ENCODE measurements around the gene ADAMTS7. TPM values are rescaled to one million over a fixed set of nuclear protein-coding genes. Genes with fewer than 3 reads are reported as not detected.
"Not testable (repeated sequence)": the region's sequence is repeated elsewhere in the genome, so short reads cannot be mapped to it uniquely, and the experiment has no call there.

ADAMTS7 gene
- total RNA-seq, 3 donors from 2014 or later, result 1.3 to 7.4 (median 6.2) TPM

GRCh38 chr15:78767331-78767951 is 43.8 kb downstream of the ADAMTS7 start:
- Histone ChIP-seq H3K4me3 (no peak overlapping the region), H3K4me1 (no peaks in the 10 kb centered on the region), H3K9me3 (no peaks in the 10 kb centered on the region), H3K27ac (no peak overlapping the region), H3K36me3 (no peaks in the 10 kb centered on the region), H3K27me3 (no peaks in the 10 kb centered on the region)
- no peak for DNase-seq (ENCODE audit: low spot score in 2 of 2)
- intact Hi-C loops (cut with DNase I; ENCODE audit: low total_unique reads), result no loop called here
- TF ChIP-seq POLR2A (IDR thresholded peaks at IDR 0.05) (no peak), POLR2AphosphoS5 (IDR thresholded peaks at IDR 0.05) (no peak), CTCF (IDR thresholded peaks at IDR 0.05) (no peak)

- DNase-seq (ENCODE audit: low spot score in 2 of 2); H3K9me3 ChIP-seq; H3K4me3 ChIP-seq; intact Hi-C loops (cut with DNase I; ENCODE audit: low total_unique reads); H3K4me1 ChIP-seq; H3K27me3 ChIP-seq; H3K36me3 ChIP-seq; H3K27ac ChIP-seq: not testable (repeated sequence)
Measured at GRCh38 chr15:78766641-78767071, 44.6 kb downstream of the ADAMTS7 start.

- no peak for DNase-seq (ENCODE audit: low spot score in 2 of 2)
- no peak overlapping the region for H3K4me3 ChIP-seq
- intact Hi-C loops (cut with DNase I; ENCODE audit: low total_unique reads), result no loop called here
- TF ChIP-seq POLR2AphosphoS5 (IDR thresholded peaks at IDR 0.05) (no peak), POLR2A (IDR thresholded peaks at IDR 0.05) (no peak), CTCF (IDR thresholded peaks at IDR 0.05) (no peak)
- no peaks in the 10 kb centered on the region for H3K36me3 ChIP-seq
- H3K27me3 ChIP-seq, result no peaks in the 10 kb centered on the region
- no peaks in the 10 kb centered on the region for H3K4me1 ChIP-seq
- no peak overlapping the region for H3K27ac ChIP-seq
- no peaks in the 10 kb centered on the region for H3K9me3 ChIP-seq
Measured at GRCh38 chr15:78766041-78766440, 45.2 kb downstream of the ADAMTS7 start.

- DNase-seq (ENCODE audit: low spot score in 2 of 2), result not testable (repeated sequence)
Measured at GRCh38 chr15:78765154-78765860, 46.0 kb downstream of the ADAMTS7 start.

GRCh38 chr15:78764340-78765153 is 46.7 kb downstream of the ADAMTS7 start:
- DNase-seq (ENCODE audit: low spot score in 2 of 2); H3K4me1 ChIP-seq: not testable (repeated sequence)

More at GRCh38 chr15:78765154-78765860, 46.0 kb downstream of the ADAMTS7 start:
- intact Hi-C loops (cut with DNase I; ENCODE audit: low total_unique reads); H3K27ac ChIP-seq; H3K36me3 ChIP-seq; H3K4me3 ChIP-seq; H3K9me3 ChIP-seq; H3K4me1 ChIP-seq; H3K27me3 ChIP-seq: not testable (repeated sequence)

GRCh38 chr15:78763796-78764241 is 47.4 kb downstream of the ADAMTS7 start:
- TF ChIP-seq CTCF (IDR thresholded peaks at IDR 0.05), result no peak
- Histone ChIP-seq H3K27ac (no peak overlapping the region), H3K27me3 (no peaks in the 10 kb centered on the region), H3K36me3 (no peaks in the 10 kb centered on the region), H3K4me1 (no peaks in the 10 kb centered on the region), H3K4me3 (no peak overlapping the region), H3K9me3 (no peaks in the 10 kb centered on the region)
- DNase-seq (ENCODE audit: low spot score in 2 of 2), result no peak
- intact Hi-C loops (cut with DNase I; ENCODE audit: low total_unique reads), result no loop called here

More at GRCh38 chr15:78764340-78765153, 46.7 kb downstream of the ADAMTS7 start:
- H3K9me3 ChIP-seq; H3K27me3 ChIP-seq; H3K4me3 ChIP-seq; H3K36me3 ChIP-seq; intact Hi-C loops (cut with DNase I; ENCODE audit: low total_unique reads); H3K27ac ChIP-seq: not testable (repeated sequence)

All from breast epithelium (tissue), 4 donors.